ENCODE measurements around the gene ZSCAN1. TPM values are rescaled to one million over a fixed set of nuclear protein-coding genes. Genes with fewer than 3 reads are reported as not detected.

ZSCAN1 gene
- total and polyA plus RNA-seq, 2 experiments from 2014 or later, result 0.33 to 1.1 TPM

DNA sequence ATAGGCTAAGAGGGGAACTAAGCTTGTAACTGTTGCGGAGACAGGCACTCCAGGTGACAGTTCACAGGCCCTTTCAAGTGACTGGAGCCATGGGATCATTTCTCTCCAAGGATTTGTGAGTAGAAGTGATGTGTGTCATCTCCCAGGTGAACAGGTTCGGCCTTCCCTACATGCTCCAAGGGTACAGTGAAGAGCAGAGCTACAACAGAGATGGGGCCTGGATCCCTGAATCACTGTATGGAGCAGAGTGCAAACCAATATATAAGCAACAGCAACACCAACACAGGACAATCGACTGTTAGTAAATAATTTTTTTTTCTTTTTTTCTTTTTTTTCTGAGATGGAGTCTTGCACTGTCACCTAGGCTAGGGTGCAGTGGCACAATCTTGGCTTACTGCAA, 49.2 kb downstream of the ZSCAN1 start:
- H2AFZ ChIP-seq, result no peak overlapping the region
- DNase-seq (ENCODE audit: low spot score), result no peak
- no peak overlapping the region for H3K4me3 ChIP-seq
- no peak overlapping the region for H3K4me2 ChIP-seq
- no peak overlapping the region for H3K27ac ChIP-seq
- TF ChIP-seq, protein P1, sequence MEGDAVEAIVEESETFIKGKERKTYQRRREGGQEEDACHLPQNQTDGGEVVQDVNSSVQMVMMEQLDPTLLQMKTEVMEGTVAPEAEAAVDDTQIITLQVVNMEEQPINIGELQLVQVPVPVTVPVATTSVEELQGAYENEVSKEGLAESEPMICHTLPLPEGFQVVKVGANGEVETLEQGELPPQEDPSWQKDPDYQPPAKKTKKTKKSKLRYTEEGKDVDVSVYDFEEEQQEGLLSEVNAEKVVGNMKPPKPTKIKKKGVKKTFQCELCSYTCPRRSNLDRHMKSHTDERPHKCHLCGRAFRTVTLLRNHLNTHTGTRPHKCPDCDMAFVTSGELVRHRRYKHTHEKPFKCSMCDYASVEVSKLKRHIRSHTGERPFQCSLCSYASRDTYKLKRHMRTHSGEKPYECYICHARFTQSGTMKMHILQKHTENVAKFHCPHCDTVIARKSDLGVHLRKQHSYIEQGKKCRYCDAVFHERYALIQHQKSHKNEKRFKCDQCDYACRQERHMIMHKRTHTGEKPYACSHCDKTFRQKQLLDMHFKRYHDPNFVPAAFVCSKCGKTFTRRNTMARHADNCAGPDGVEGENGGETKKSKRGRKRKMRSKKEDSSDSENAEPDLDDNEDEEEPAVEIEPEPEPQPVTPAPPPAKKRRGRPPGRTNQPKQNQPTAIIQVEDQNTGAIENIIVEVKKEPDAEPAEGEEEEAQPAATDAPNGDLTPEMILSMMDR (IDR thresholded peaks at IDR 0.05; ENCODE audit: poor library complexity), result no peak
- TF ChIP-seq EZH2 (IDR thresholded peaks at IDR 0.05; ENCODE audit: borderline replicate concordance) (no peak), EZH2phosphoT487 (IDR thresholded peaks at IDR 0.05; ENCODE audit: low read depth, severe bottlenecking, unreplicated experiment) (no peak)
- H3K4me1 ChIP-seq (ENCODE audit: insufficient read depth), result no peaks in the 10 kb centered on the region
- no peaks in the 10 kb centered on the region for H3K27me3 ChIP-seq
- WGBS (ENCODE audit: low lambda C conversion rate, missing lambda C conversion rate), result 98% methylated on average over 3 of the region's 3 CpGs
- no peaks in the 10 kb centered on the region for H4K20me1 ChIP-seq (ENCODE audit: insufficient read depth, poor library complexity, severe bottlenecking)
- no peaks in the 10 kb centered on the region for H3K9me2 ChIP-seq (replicated peaks; ENCODE audit: insufficient read depth)
- H3K36me3 ChIP-seq (replicated peaks; ENCODE audit: insufficient read depth, low read depth), result no peaks in the 10 kb centered on the region
- H3K9me3 ChIP-seq (ENCODE audit: low read depth), result peaks cover 11% of the 10 kb centered on the region
- no peaks in the 10 kb centered on the region for H3K79me2 ChIP-seq

DNA sequence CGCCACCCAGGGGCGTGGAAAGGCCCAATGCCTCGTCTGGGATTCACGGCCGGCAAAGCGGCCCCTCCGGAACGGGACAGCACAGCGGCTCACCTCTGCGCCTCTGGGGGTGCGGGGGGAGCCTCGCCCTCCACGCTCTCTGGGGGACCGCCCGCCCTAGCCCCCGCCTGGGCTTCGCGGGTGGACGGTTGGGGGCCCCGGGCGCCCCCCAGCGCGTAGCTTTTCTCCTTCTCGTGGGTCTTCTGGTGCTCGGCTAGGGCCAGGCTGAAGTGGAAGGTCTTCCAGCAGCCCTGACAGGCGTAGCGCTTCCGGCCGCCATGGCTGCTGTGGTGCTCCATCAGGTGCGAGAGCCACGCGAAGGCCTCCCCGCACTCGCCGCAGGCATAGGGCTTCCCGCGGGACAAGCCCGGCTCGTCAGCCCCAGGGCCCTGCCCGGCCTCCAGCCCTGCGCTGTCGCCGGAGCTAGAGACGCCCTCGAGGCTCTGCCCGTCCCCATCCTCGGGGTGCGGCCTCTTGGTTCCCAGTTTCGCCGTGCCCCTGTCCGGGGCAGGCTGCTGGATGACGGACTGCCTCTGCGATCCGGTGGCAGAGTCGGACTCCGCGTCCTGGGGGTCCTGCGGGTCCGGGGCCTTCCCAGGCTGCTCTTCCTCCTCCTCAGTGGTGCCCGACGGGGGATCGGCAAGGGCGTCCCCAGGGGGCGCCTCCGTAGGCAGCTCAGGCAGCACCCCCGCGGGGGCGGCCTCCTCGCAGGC, 50.9 kb downstream of the ZSCAN1 start:
- H3K9me2 ChIP-seq (replicated peaks; ENCODE audit: insufficient read depth), result no peaks in the 10 kb centered on the region
- H3K27ac ChIP-seq, result no peak overlapping the region
- no peak overlapping the region for H3K4me2 ChIP-seq
- TF ChIP-seq EZH2phosphoT487 (IDR thresholded peaks at IDR 0.05; ENCODE audit: low read depth, severe bottlenecking, unreplicated experiment) (no peak), EZH2 (IDR thresholded peaks at IDR 0.05; ENCODE audit: borderline replicate concordance) (no peak)
- TF ChIP-seq, protein P1 (IDR thresholded peaks at IDR 0.05; ENCODE audit: poor library complexity), result no peak
- H3K9me3 ChIP-seq (ENCODE audit: low read depth), result peaks cover 11% of the 10 kb centered on the region
- no peak overlapping the region for H2AFZ ChIP-seq
- H3K79me2 ChIP-seq, result no peaks in the 10 kb centered on the region
- no peak overlapping the region for H3K4me3 ChIP-seq
- H3K27me3 ChIP-seq, result no peaks in the 10 kb centered on the region
- no peak for DNase-seq (ENCODE audit: low spot score)
- 98% methylated on average over 58 of the region's 69 CpGs for WGBS (ENCODE audit: low lambda C conversion rate, missing lambda C conversion rate)
- no peaks in the 10 kb centered on the region for H4K20me1 ChIP-seq (ENCODE audit: insufficient read depth, poor library complexity, severe bottlenecking)
- H3K4me1 ChIP-seq (ENCODE audit: insufficient read depth), result no peaks in the 10 kb centered on the region
- no peaks in the 10 kb centered on the region for H3K36me3 ChIP-seq (replicated peaks; ENCODE audit: insufficient read depth, low read depth)

DNA sequence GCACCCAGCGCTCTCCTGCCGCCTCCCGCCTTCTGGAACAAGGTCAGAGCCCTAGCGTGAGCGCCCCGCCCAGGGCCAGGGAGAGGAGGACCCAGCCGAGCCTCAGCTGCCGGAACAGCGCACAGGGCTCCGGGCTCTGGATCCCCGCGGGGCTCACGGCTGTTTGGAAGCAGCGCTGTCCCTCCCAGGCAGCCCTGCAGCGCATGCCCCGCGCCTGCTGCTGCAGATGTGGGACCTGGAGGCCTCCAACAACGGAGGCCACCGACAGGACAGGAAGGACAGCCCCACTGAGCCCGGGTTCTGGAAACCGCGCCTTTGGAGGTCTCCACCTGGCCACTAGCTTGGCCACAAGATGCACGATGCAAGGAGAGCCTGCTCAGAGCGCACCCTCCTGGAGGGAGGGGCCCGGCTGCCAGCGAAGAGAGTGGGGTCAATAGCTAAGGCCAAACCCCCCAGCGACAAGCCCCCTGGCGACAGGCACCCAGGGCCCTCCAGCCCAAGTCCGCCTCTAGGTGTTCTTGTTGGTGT, 51.6 kb downstream of the ZSCAN1 start:
- no peaks in the 10 kb centered on the region for H3K36me3 ChIP-seq (replicated peaks; ENCODE audit: insufficient read depth, low read depth)
- TF ChIP-seq EZH2phosphoT487 (IDR thresholded peaks at IDR 0.05; ENCODE audit: low read depth, severe bottlenecking, unreplicated experiment) (no peak), EZH2 (IDR thresholded peaks at IDR 0.05; ENCODE audit: borderline replicate concordance) (no peak)
- TF ChIP-seq, protein P1 (IDR thresholded peaks at IDR 0.05; ENCODE audit: poor library complexity), result no peak
- H4K20me1 ChIP-seq (ENCODE audit: insufficient read depth, poor library complexity, severe bottlenecking), result no peaks in the 10 kb centered on the region
- no peaks in the 10 kb centered on the region for H3K9me2 ChIP-seq (replicated peaks; ENCODE audit: insufficient read depth)
- H3K27me3 ChIP-seq, result no peaks in the 10 kb centered on the region
- H3K9me3 ChIP-seq (ENCODE audit: low read depth), result peaks cover 11% of the 10 kb centered on the region
- 97% methylated on average over 28 of the region's 29 CpGs for WGBS (ENCODE audit: low lambda C conversion rate, missing lambda C conversion rate)
- no peak overlapping the region for H2AFZ ChIP-seq
- DNase-seq (ENCODE audit: low spot score), result no peak
- no peaks in the 10 kb centered on the region for H3K4me1 ChIP-seq (ENCODE audit: insufficient read depth)
- H3K79me2 ChIP-seq, result no peaks in the 10 kb centered on the region
- no peak overlapping the region for H3K4me2 ChIP-seq
- H3K27ac ChIP-seq, result no peak overlapping the region
- H3K4me3 ChIP-seq, result no peak overlapping the region
